ENCODE measurements around the gene C20orf144. TPM values are rescaled to one million over a fixed set of nuclear protein-coding genes. Genes with fewer than 3 reads are reported as not detected.

Gene C20orf144
- total RNA-seq, 1 experiment from 2014 or later: not detected

DNA sequence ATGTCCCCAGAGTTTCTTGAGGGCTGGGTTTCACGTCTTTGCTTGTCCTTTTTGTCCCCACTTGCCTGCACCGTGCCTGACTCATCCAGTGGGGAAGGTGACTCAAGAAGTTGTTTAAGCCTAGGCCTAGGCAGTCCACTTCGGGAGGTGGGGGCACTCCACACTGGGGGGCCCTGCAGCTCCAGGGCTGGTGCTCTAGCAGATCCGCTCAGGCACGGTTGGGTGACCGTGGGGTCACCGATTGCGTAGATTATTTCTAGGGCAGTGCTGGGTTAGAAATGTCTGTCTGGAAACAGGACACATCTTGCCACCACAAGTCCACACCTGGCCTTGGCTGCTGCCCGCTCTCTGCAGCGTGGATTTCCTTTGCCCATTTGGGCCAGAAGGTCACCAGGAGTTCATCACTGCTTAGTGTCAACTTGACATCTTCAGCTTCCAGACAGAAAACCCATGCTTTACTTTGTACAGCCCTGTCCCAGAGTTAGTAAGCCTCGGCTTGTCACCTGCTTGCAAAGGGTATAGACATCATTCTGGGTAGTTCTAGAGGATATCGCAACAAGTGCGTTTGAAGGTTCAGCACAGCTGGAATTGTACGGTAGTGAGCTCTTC is 13.6 kb upstream of the C20orf144 start:
- H3K27me3 ChIP-seq (ENCODE audit: control insufficient read depth, insufficient read depth, low read length): no peaks in the 10 kb centered on the region
- no peak overlapping the region for H3K4me3 ChIP-seq (ENCODE audit: low read depth in 2 of 2, low read length in 2 of 2)
- in situ Hi-C loops (cut with HindIII; ENCODE audit: low pct_unique_long_range_greater_than_20kb, low sequenced_read_pairs): no loop called here
- no peaks in the 10 kb centered on the region for H3K9me3 ChIP-seq (ENCODE audit: control insufficient read depth, insufficient read depth, low read depth, low read length)
- intact Hi-C loops (cut with micrococcal nuclease; ENCODE audit: unreplicated experiment): no loop called here
- TF ChIP-seq, protein P1, sequence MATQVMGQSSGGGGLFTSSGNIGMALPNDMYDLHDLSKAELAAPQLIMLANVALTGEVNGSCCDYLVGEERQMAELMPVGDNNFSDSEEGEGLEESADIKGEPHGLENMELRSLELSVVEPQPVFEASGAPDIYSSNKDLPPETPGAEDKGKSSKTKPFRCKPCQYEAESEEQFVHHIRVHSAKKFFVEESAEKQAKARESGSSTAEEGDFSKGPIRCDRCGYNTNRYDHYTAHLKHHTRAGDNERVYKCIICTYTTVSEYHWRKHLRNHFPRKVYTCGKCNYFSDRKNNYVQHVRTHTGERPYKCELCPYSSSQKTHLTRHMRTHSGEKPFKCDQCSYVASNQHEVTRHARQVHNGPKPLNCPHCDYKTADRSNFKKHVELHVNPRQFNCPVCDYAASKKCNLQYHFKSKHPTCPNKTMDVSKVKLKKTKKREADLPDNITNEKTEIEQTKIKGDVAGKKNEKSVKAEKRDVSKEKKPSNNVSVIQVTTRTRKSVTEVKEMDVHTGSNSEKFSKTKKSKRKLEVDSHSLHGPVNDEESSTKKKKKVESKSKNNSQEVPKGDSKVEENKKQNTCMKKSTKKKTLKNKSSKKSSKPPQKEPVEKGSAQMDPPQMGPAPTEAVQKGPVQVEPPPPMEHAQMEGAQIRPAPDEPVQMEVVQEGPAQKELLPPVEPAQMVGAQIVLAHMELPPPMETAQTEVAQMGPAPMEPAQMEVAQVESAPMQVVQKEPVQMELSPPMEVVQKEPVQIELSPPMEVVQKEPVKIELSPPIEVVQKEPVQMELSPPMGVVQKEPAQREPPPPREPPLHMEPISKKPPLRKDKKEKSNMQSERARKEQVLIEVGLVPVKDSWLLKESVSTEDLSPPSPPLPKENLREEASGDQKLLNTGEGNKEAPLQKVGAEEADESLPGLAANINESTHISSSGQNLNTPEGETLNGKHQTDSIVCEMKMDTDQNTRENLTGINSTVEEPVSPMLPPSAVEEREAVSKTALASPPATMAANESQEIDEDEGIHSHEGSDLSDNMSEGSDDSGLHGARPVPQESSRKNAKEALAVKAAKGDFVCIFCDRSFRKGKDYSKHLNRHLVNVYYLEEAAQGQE (IDR thresholded peaks at IDR 0.05; ENCODE audit: insufficient read depth in 1 of 2, low read depth in 2 of 2, low read length in 1 of 2): no peak
- TF ChIP-seq, protein P2, sequence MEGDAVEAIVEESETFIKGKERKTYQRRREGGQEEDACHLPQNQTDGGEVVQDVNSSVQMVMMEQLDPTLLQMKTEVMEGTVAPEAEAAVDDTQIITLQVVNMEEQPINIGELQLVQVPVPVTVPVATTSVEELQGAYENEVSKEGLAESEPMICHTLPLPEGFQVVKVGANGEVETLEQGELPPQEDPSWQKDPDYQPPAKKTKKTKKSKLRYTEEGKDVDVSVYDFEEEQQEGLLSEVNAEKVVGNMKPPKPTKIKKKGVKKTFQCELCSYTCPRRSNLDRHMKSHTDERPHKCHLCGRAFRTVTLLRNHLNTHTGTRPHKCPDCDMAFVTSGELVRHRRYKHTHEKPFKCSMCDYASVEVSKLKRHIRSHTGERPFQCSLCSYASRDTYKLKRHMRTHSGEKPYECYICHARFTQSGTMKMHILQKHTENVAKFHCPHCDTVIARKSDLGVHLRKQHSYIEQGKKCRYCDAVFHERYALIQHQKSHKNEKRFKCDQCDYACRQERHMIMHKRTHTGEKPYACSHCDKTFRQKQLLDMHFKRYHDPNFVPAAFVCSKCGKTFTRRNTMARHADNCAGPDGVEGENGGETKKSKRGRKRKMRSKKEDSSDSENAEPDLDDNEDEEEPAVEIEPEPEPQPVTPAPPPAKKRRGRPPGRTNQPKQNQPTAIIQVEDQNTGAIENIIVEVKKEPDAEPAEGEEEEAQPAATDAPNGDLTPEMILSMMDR (IDR thresholded peaks at IDR 0.05): no peak
- no peak for TF ChIP-seq SIN3A (IDR thresholded peaks at IDR 0.05; ENCODE audit: borderline replicate concordance, insufficient read depth, low read depth, low read length)
- TF ChIP-seq POLR2AphosphoS5 (IDR thresholded peaks at IDR 0.05; ENCODE audit: low read depth, low read length): no peak
- no peak for TF ChIP-seq TCF7L2 (IDR thresholded peaks at IDR 0.05; ENCODE audit: low read depth, low read length)
- ATAC-seq: no peak
- H3K36me3 ChIP-seq (ENCODE audit: control insufficient read depth, insufficient read depth, low read length): no peaks in the 10 kb centered on the region; the same call in 1 of the 2 replicates
- H3K27ac ChIP-seq (ENCODE audit: low read length): no peak overlapping the region
- BruUV-seq (replicated peaks): no TSS peak
- POLR2A ChIA-PET: interaction anchor here (0.6 kb wide), 1 partner anchor 19 kb away, joined by 3 read pairs; no protein-coding TSS in a partner anchor
- no peak for DNase-seq (ENCODE audit: low read depth, low spot score)
- CTCF ChIA-PET: no interaction called here
- peaks cover 15% of the 10 kb centered on the region for H3K4me1 ChIP-seq (ENCODE audit: control insufficient read depth, insufficient read depth, low read length)

DNA sequence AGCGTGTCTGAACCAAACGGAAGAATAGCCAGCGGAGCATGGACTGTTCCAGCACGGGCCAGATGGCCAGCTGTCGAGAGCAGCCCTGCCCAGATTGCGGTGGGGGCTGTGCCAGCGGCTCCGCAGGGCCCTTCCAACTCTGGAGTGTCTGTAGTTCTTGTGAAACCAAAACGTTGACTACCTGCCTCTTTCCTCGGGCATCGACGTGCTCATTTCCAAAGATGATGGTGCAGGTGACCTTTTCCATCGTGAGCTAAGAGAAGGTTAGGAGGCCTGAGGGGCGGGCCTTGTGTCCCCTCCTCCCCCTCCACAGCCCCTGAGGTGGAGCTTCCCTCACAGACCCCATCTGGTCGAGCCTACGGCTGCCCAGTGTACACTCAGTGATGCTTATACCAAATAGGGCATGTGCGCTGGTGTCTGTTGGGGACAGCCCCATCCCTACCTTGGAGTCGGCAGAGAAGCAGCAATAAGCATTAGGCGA is 12.9 kb upstream of the C20orf144 start:
- H3K9me3 ChIP-seq (ENCODE audit: control insufficient read depth, insufficient read depth, low read depth, low read length): no peaks in the 10 kb centered on the region
- POLR2A ChIA-PET: interaction anchor here (0.6 kb wide), 1 partner anchor 18 kb away, joined by 3 read pairs; no protein-coding TSS in a partner anchor

More for the DNA sequence above, 12.9 kb upstream of the C20orf144 start:
- Histone ChIP-seq H3K27ac (ENCODE audit: low read length) (no peak overlapping the region), H3K4me1 (ENCODE audit: control insufficient read depth, insufficient read depth, low read length) (peaks cover 15% of the 10 kb centered on the region), H3K27me3 (ENCODE audit: control insufficient read depth, insufficient read depth, low read length) (no peaks in the 10 kb centered on the region), H3K4me3 (ENCODE audit: low read depth in 2 of 2, low read length in 2 of 2) (no peak overlapping the region), H3K36me3 (ENCODE audit: control insufficient read depth, insufficient read depth, low read length) (no peaks in the 10 kb centered on the region; the same call in 1 of the 2 replicates)
- in situ Hi-C loops (cut with HindIII; ENCODE audit: low pct_unique_long_range_greater_than_20kb, low sequenced_read_pairs): no loop called here
- intact Hi-C loops (cut with micrococcal nuclease; ENCODE audit: unreplicated experiment): no loop called here
- no peak for ATAC-seq
- no peak for TF ChIP-seq SIN3A (IDR thresholded peaks at IDR 0.05; ENCODE audit: borderline replicate concordance, insufficient read depth, low read depth, low read length)
- TF ChIP-seq, protein P2 (IDR thresholded peaks at IDR 0.05): no peak
- TF ChIP-seq TCF7L2 (IDR thresholded peaks at IDR 0.05; ENCODE audit: low read depth, low read length): no peak
- TF ChIP-seq, protein P1 (IDR thresholded peaks at IDR 0.05; ENCODE audit: insufficient read depth in 1 of 2, low read depth in 2 of 2, low read length in 1 of 2): no peak
- no peak for TF ChIP-seq POLR2AphosphoS5 (IDR thresholded peaks at IDR 0.05; ENCODE audit: low read depth, low read length)
- no peak for DNase-seq (ENCODE audit: low read depth, low spot score)
- CTCF ChIA-PET: no interaction called here
- BruUV-seq (replicated peaks): no TSS peak
